SK-N-MC (cell line): ENCODE results near the gene KIF1A.

ENCODE experiments used
- EZH2 ChIP-seq: fragments of 200-600 bp; sonication (generic); IDR thresholded peaks from one replicate; pipeline ENCODE4 v1.6.1; 2017; ENCODE audit warnings: antibody characterized with exemption
- POLR2AphosphoS5 ChIP-seq: IDR thresholded peaks from 2 replicates; pipeline ENCODE4 v1.6.1; 2012; ENCODE audit warnings: mild to moderate bottlenecking, low read depth, low read length, borderline replicate concordance

DNA sequence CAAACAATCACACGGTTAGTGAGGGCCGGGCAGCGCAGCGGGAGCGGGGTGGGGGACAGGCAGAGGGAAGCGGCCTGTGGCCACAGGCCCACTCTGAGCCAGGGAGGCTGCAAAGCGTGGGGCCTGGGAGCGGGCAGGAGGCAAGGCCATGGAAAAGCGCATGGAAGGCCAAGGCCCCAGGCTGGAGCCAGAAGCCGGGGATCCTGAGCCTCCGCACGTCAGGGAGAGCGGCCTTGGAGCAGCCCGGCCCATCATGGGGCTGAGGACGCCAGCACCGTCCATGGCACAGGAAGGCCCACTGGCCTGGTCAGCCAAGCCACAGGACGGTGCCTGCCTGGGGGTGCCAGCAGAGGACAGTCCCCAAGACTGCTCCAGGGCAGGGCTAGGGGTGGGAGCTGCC, 85.3 kb downstream of the KIF1A start:
- TF ChIP-seq EZH2 (no peak), POLR2AphosphoS5 (no peak)
